Measurements from ENCODE around the gene FAM83G.

The FAM83G gene

GRCh38 chr17:18950944-18951905, 53.3 kb downstream of the FAM83G start:
- ATAC-seq: no peak
- TF ChIP-seq TSHZ2 (CRISPR knock-in tag; IDR thresholded peaks at IDR 0.05) (no peak), RARB (CRISPR knock-in tag; IDR thresholded peaks at IDR 0.05) (no peak), ESRRG (CRISPR knock-in tag; IDR thresholded peaks at IDR 0.05) (no peak), ZNF8 (CRISPR knock-in tag; IDR thresholded peaks at IDR 0.05) (no peak), BACH2 (CRISPR knock-in tag; IDR thresholded peaks at IDR 0.05; ENCODE audit: borderline replicate concordance) (no peak), ZFP3 (CRISPR knock-in tag; IDR thresholded peaks at IDR 0.05) (no peak)
- TF ChIP-seq, protein P1, sequence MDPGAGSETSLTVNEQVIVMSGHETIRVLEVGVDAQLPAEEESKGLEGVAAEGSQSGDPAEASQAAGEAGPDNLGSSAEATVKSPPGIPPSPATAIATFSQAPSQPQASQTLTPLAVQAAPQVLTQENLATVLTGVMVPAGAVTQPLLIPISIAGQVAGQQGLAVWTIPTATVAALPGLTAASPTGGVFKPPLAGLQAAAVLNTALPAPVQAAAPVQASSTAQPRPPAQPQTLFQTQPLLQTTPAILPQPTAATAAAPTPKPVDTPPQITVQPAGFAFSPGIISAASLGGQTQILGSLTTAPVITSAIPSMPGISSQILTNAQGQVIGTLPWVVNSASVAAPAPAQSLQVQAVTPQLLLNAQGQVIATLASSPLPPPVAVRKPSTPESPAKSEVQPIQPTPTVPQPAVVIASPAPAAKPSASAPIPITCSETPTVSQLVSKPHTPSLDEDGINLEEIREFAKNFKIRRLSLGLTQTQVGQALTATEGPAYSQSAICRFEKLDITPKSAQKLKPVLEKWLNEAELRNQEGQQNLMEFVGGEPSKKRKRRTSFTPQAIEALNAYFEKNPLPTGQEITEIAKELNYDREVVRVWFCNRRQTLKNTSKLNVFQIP (CRISPR knock-in tag; IDR thresholded peaks at IDR 0.05; ENCODE audit: borderline replicate concordance, low read depth): no peak

DNA sequence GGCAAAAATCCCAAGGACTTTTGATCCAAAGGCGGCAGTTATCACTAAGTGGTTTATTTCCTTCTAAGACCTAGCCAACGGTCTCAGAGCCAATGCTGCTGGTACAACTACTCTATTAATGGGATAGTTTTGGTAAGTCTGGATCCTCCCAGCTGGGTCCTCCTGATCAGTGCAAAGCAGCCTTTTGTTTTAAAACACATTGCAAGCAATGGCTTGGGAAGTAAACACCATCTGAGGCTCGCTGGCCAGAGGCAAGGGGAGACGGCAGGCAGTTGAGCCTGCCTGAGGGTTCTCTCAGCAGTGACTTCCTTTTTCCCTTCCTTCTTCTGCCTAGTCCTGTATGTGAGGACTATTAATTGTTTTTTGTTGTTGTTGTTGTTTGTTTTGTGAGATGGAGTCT, 54.2 kb downstream of the FAM83G start:
- TF ChIP-seq, protein P1 (CRISPR knock-in tag; IDR thresholded peaks at IDR 0.05; ENCODE audit: borderline replicate concordance, low read depth): no peak
- TF ChIP-seq ZNF8 (CRISPR knock-in tag; IDR thresholded peaks at IDR 0.05) (no peak), RARB (CRISPR knock-in tag; IDR thresholded peaks at IDR 0.05) (no peak), ZFP3 (CRISPR knock-in tag; IDR thresholded peaks at IDR 0.05) (no peak), ZNF565 (CRISPR knock-in tag; conservative IDR thresholded peaks at IDR 0.05; ENCODE audit: low read depth) (no peak), BACH2 (CRISPR knock-in tag; IDR thresholded peaks at IDR 0.05; ENCODE audit: borderline replicate concordance) (no peak), TCF4 (CRISPR knock-in tag; IDR thresholded peaks at IDR 0.05; ENCODE audit: borderline replicate concordance) (no peak), SNAI2 (CRISPR knock-in tag; IDR thresholded peaks at IDR 0.05) (no peak), ZC3H10 (CRISPR knock-in tag; IDR thresholded peaks at IDR 0.05) (no peak)
- TF ChIP-seq, protein P2, sequence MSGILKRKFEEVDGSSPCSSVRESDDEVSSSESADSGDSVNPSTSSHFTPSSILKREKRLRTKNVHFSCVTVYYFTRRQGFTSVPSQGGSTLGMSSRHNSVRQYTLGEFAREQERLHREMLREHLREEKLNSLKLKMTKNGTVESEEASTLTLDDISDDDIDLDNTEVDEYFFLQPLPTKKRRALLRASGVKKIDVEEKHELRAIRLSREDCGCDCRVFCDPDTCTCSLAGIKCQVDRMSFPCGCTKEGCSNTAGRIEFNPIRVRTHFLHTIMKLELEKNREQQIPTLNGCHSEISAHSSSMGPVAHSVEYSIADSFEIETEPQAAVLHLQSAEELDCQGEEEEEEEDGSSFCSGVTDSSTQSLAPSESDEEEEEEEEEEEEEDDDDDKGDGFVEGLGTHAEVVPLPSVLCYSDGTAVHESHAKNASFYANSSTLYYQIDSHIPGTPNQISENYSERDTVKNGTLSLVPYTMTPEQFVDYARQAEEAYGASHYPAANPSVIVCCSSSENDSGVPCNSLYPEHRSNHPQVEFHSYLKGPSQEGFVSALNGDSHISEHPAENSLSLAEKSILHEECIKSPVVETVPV (CRISPR knock-in tag; IDR thresholded peaks at IDR 0.05): no peak
- ATAC-seq: no peak

DNA sequence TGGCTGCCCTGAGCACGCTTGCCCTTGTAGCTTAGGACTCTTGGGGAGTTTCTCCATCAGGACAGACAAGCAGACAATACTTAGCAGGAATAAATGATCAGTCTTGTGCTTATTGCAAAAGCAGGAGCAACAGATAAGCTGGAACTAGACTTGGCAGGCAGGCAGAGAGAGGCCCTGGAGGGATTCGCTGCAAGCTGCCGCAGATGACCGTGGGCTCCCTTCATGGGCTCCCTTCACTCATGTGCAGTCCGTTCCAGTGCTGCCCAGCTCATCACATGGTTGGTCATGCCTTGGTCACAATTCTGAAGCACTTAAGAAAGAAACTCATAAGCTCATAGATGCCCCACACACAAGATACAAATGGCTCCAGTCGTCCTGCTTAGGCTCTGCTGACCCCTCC, 55.0 kb downstream of the FAM83G start:
- no peak for ATAC-seq
- TF ChIP-seq ZNF565 (CRISPR knock-in tag; conservative IDR thresholded peaks at IDR 0.05; ENCODE audit: low read depth): no peak
- TF ChIP-seq ESRRG (CRISPR knock-in tag; IDR thresholded peaks at IDR 0.05): no peak
- TF ChIP-seq PATZ1 (CRISPR knock-in tag; IDR thresholded peaks at IDR 0.05; ENCODE audit: borderline replicate concordance): no peak
- TF ChIP-seq TSHZ2 (CRISPR knock-in tag; IDR thresholded peaks at IDR 0.05): no peak
- TF ChIP-seq ZNF8 (CRISPR knock-in tag; IDR thresholded peaks at IDR 0.05): no peak
- no peak for TF ChIP-seq ZFP3 (CRISPR knock-in tag; IDR thresholded peaks at IDR 0.05)
- no peak for TF ChIP-seq BACH2 (CRISPR knock-in tag; IDR thresholded peaks at IDR 0.05; ENCODE audit: borderline replicate concordance)
- no peak for TF ChIP-seq ZC3H10 (CRISPR knock-in tag; IDR thresholded peaks at IDR 0.05)
- TF ChIP-seq, protein P2 (CRISPR knock-in tag; IDR thresholded peaks at IDR 0.05): no peak
- no peak for TF ChIP-seq OSR1 (CRISPR knock-in tag; IDR thresholded peaks at IDR 0.05)
- TF ChIP-seq, protein P1 (CRISPR knock-in tag; IDR thresholded peaks at IDR 0.05; ENCODE audit: borderline replicate concordance, low read depth): no peak
- no peak for TF ChIP-seq PPARA (CRISPR knock-in tag; IDR thresholded peaks at IDR 0.05; ENCODE audit: borderline replicate concordance)

Data from SK-N-SH treated with all-trans-retinoic acid at 6 μM for 48 hours (cell line).